Neural progenitor cell (in vitro differentiated cells): ENCODE measurements around the gene ARL3.

Source experiments
- CTCF ChIP-seq: fragments of 200-600 bp; sonication (generic); IDR thresholded peaks from 2 replicates; pipeline ENCODE4 v1.5.1; 2017; ENCODE audit warnings: antibody characterized with exemption, mild to moderate bottlenecking
- EZH2 ChIP-seq: fragments of 200-600 bp; sonication (generic); IDR thresholded peaks from 2 replicates; pipeline ENCODE4 v1.6.1; 2017; ENCODE audit warnings: antibody characterized with exemption, mild to moderate bottlenecking, moderate library complexity

- no peak for TF ChIP-seq CTCF
- no peak for TF ChIP-seq EZH2
These were observed 58.2 kb downstream of the ARL3 start for GRCh38 chr10:102656026-102656425.
